HG03095 (cell line): ENCODE measurements around the gene GALNT3.

ENCODE experiments used
- ATAC-seq: cut with Tn5 transposase; IDR thresholded peaks from one replicate; pipeline ENCODE4 v1.9.1; 2021; ENCODE audit warnings: moderate library complexity; ENCODE audit not compliant: unreplicated experiment

The GALNT3 gene

DNA sequence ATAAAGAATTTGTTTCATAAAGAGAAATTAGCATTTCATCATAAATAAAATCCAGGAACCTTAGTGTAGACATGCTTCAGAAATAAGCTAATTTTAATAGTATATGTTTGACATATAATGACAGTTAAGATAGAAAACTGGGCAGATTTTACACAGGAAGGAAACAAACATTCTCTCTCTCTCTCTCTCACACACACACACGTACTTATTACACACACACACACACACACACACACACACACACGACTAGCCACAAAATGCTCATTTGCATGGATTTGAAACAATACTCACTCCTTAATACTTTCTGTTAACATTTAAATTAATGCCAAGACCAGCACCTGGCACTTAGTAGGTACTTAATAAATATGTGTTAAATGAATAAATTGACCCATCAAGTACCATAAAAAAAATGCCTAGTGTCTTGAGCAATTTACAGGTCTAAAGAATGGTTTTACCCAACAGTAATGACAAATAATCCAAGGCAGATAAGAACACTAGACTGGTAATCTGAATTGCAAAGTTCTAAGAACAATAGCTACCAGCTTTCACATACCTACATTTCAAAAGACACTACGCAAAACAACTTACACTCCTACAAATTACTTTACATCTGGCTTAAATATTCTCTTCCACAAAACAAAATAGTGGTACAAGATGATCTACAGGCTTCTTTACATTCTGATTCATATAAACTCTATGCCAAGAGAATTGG is 2.9 kb upstream of the GALNT3 start:
- ATAC-seq, result no peak

DNA sequence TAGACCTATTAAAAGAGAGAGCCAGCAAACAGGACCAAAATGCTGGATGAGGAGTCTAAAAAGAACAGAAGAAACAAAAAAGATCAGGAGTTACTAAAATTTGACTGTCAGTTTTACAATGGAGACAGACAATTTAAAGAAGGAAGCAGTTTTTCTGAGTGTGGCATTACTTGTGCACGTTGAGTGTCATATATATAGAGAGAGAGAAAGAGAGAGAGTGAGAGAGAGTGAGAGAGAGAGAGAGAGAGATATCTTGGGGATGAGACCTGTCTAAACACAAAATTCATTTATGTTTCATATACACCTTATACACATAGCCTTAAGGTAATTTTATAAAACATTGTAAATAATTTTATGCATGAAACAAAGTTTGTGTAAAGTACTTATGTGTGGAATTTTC is 2.1 kb upstream of the GALNT3 start:
- ATAC-seq, result no peak

DNA sequence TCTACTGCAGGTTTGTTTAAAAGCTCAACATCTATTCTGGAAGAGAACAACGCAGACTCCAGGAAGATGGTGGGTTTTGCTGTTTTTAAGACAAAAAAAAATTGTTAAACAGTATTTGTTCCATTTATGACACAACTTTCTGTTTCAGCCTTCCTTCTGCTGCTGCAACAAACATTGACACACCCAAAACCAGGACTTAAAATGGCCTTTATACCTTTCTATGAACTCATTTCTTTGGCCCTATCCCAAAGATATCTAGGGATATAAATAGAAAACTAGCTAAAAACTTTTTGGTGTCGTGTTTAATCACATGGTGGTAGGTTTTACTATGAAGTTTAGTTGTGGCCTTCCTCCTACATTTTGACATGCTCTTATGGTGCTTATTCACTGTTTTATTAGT is 964 bp upstream of the GALNT3 start:
- peak; percentile 32 for ATAC-seq

- peak; percentile 97 for ATAC-seq
Measured at GRCh38 chr2:165794536-165794928, 485 bp upstream of the GALNT3 start.

- ATAC-seq, result no peak
Measured at GRCh38 chr2:165793161-165793778, 777 bp downstream of the GALNT3 start.

- ATAC-seq, result no peak
Measured at GRCh38 chr2:165792104-165792454, 2.0 kb downstream of the GALNT3 start.

DNA sequence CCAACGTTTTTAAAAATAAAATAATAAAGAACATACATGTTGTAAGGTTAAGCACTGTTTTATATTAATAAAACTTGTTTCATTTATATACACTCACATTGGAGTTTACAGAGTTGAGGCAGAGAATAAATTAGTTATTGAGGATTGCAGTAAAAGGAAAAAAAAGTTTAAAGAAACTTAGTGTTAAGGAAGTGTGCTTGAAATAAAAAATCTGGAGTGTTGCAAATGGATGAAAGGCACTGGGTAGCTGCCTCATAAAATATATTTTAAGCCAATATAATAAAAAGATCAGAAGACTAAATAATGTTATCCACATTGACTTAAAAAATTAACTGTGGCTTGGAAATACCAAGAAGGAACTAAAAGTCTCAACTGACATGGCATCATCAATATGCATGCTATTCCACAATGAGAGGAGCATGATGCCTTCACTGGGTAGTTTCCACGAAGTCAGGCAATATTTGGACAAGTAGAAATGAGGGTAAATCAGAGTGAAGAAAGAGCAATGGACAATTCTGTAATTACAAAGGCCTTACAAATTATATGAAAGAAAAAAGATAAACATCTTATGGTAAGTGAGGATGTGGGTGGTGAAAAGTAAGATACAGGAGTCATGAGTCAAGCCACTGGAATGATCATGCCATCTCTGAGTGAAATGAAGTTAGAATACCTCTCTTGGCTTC is 2.5 kb downstream of the GALNT3 start:
- no peak for ATAC-seq

- ATAC-seq, result no peak
Measured at GRCh38 chr2:165790466-165790865, 3.6 kb downstream of the GALNT3 start.

DNA sequence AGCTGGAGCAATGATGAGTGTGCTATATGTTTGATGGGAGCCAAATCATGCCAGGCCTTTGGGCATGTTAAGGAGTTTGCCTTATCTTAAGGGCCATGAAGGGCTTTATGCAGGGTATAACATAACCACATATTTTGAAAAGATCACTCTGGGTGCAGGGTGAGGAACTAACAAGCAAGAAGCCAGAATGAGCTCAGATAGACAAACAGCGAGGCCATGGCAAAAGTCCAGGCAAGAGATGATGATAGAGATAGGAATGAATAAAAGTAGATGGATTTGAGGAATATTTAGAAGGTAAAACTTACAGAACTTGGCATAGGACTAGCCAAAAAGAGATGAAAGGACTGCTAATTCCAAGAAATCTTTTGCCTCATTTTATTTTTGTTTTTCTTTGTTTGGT is 6.7 kb downstream of the GALNT3 start:
- no peak for ATAC-seq

DNA sequence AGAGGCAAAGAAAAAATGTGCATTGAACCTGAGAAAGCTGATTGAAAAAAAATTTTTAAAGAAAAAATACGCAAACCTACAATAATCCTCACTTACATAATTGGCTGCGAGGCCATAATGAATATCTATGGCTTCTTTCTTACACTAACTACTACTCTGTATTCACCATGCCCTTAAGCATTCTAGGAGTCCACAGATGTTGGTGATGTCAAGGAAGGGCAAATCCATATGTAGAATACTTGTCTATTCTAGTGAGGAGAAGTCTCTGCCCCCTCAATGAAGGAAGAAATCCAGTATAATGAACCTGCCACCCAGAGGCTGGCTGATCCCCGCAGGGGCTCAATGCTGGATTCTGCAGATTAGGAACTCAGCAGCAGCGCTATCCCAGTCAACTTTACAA is 14.3 kb downstream of the GALNT3 start:
- no peak for ATAC-seq

- no peak for ATAC-seq
Measured at GRCh38 chr2:165778653-165779451, 15.2 kb downstream of the GALNT3 start.

DNA sequence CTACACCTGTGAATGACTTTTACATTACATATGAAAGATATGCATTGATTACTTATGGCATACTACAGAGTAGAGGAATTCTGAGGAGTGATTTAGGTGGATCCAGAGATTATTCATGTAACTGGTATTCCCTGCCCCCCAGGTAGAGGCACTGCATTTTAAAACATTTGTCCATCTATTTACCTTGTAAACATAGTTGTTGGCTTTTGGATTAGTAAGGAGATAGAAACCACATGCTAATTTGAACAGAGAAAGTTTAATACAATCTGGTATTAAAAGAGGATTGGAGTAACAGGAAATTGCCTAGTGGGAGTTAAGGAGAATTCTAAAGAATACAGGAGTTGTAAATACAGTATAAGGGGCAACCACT is 15.9 kb downstream of the GALNT3 start:
- no peak for ATAC-seq

DNA sequence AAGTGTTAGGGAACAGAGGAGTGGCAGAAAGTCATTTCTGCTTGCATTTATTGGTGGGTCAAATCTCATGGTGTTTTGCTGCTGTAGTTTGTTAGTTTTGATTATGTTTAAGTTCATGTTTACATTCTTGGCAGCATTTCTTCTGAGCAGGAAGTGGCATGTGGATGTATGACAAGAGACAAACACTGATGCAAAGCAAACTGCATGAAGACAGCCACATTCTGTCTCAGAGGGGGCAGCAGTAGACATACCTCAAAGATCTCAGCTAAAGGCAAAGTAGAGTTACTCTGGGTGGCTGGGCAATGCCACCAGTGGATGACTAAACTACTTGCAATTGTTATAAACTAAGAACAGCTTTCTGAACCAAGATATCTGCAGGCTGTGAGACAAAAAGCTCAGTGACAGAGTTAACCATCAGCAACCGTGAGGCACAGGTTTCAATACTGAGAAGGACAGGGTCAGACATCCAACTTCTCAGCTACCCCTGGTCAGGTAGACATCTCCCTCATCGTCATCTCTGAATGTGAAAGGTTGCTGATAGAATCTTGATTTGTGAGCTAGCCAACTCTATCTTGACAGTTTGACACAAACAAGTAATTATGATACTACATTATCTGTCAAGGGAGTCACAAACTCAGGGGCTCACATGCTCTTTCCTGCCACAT is 16.4 kb downstream of the GALNT3 start:
- ATAC-seq, result no peak

GRCh38 chr2:165776796-165777195 is 17.3 kb downstream of the GALNT3 start:
- no peak for ATAC-seq

GRCh38 chr2:165776013-165776412 is 18.0 kb downstream of the GALNT3 start:
- ATAC-seq, result no peak

DNA sequence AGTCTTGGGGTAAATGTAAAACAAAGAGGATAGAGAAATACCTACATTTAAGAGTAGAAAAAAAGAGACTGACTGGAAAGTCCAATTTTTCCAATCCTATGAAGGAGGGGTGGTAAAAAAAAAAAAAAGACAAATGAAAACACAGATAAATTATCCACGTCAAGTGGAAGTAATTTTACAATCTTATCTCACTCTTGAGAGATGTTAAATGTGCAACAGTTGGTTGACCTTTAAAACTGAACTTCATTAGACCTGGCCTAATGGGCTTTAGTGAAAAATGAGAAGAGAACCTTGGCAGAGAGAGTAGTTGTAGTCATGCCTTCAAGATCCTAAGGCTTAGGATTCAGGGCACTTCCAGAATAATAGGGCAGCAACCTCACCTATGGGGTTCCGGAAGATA is 20.4 kb downstream of the GALNT3 start:
- no peak for ATAC-seq

DNA sequence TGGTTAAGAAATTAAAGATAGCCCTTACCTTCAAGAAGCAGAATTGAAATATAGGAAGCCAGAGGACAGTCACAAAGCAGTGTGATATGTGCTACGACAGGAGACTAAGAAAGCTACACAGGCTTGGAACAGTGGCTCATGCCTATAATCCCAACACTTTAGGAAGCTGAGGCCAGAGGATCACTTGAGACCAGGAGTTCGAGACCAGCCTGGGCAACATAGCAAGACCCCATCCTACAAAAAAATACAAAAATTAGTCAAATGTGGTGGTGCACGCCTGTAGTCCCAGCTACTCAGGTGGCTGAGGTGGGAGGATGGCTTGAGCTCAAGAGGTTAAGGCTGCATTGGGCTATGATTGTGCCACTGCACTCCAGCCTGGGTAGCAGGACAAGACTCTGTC is 21.9 kb downstream of the GALNT3 start:
- no peak for ATAC-seq

DNA sequence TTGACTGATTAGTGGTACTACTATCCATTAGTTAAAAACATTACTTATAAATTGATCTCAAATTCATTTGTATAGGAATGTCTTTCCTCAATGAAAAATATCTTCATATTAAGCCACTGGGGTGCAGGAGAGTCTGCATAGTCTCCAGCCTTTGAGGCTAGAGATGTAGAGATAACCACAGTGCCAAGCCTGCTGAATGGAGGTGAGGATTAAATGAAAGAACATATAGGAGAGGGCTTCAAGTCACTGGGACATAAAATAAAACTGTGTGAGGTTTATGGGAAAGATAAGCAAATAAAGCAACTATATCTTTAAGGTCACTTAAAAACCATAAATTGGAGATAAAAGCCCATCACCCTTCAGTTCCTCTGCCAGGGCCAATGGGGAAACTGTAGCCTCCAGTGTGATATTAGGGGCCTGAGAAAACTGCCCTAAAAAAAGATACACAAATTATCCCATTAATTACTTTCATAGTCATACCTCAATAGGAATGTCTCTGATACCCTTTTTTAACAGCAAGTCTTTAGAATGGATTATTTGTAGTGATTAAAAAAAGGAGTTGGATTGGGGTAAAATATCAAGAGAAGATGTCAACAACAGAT is 27.6 kb downstream of the GALNT3 start:
- ATAC-seq, result no peak

- no peak for ATAC-seq
Measured at GRCh38 chr2:165762723-165763122, 31.3 kb downstream of the GALNT3 start.

GRCh38 chr2:165757906-165758675 is 36.0 kb downstream of the GALNT3 start:
- ATAC-seq, result no peak
